ENCODE results near the gene WASHC3. TPM values are rescaled to one million over a fixed set of nuclear protein-coding genes. Genes with fewer than 3 reads are reported as not detected.

The WASHC3 gene
- polyA plus RNA-seq, 3 donors, result 26.0 to 75.8 (median 66.2) TPM

DNA sequence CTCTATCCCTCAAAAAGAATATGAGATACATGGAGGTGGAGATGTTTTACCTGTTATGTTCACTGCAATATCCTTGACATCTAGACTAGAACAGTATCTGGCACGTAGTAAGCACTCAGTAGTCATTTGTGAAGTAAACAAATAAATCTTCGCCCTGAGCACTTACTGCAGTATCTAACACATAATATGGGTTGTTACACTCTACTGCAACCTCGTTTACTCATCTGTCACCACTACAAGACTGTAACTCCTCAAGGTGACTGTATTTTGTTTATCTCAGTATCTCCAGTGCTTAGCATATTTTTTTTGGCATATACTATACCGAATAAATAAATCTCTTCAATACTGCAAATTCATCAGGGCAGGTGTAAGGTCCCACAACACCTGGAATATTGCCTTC is 66.1 kb downstream of the WASHC3 start:
- no CpG with 5 or more reads among the region's 4 CpGs for WGBS (ENCODE audit: insufficient coverage)
- DNase-seq, result no peak
- Mint-ChIP-seq H3K9me3 (peaks cover 0 to 3% (median 0%) of the 10 kb centered on the region in 7 donors), H3K4me3 (no peak overlapping the region), H3K27me3 (ENCODE audit: low read depth in 3 of 3) (peaks cover 0 to 2% (median 0%) of the 10 kb centered on the region in 3 donors), H3K36me3 (no peaks in the 10 kb centered on the region), H3K4me1 (no peaks in the 10 kb centered on the region), H3K27ac (no peak overlapping the region)
- Histone ChIP-seq H3K9me3 (replicated peaks in 1 of 2; ENCODE audit: control insufficient read depth in 1 of 2, insufficient read depth in 1 of 2, low read length in 2 of 2) (no peaks in the 10 kb centered on the region), H3K4me3 (replicated peaks in 1 of 3; ENCODE audit: low read depth in 2 of 3, low read length in 3 of 3) (no peak overlapping the region), H4K20me1 (ENCODE audit: insufficient read depth, low read length) (no peaks in the 10 kb centered on the region), H3K9ac (ENCODE audit: insufficient read depth, low read length, poor library complexity, severe bottlenecking) (no peak overlapping the region), H3K36me3 (replicated peaks in 1 of 2; ENCODE audit: control insufficient read depth in 1 of 2, insufficient read depth in 2 of 2, low read length in 2 of 2) (no peaks in the 10 kb centered on the region), H3K27ac (ENCODE audit: low read depth in 1 of 2, low read length in 2 of 2) (no peak overlapping the region), H3K27me3 (ENCODE audit: control insufficient read depth in 2 of 2, insufficient read depth in 2 of 2, low read length in 2 of 2) (no peaks in the 10 kb centered on the region), H2AFZ (ENCODE audit: insufficient read depth, low read depth, low read length, poor library complexity, severe bottlenecking) (no peak overlapping the region), H3K79me2 (ENCODE audit: insufficient read depth, low read length) (no peaks in the 10 kb centered on the region), H3K4me1 (ENCODE audit: control insufficient read depth in 1 of 2, insufficient read depth in 2 of 2, low read length in 2 of 2) (no peaks in the 10 kb centered on the region), H3K4me2 (replicated peaks; ENCODE audit: extremely low read depth, low read length, poor library complexity, severe bottlenecking) (no peak overlapping the region)
- TF ChIP-seq, protein P1, sequence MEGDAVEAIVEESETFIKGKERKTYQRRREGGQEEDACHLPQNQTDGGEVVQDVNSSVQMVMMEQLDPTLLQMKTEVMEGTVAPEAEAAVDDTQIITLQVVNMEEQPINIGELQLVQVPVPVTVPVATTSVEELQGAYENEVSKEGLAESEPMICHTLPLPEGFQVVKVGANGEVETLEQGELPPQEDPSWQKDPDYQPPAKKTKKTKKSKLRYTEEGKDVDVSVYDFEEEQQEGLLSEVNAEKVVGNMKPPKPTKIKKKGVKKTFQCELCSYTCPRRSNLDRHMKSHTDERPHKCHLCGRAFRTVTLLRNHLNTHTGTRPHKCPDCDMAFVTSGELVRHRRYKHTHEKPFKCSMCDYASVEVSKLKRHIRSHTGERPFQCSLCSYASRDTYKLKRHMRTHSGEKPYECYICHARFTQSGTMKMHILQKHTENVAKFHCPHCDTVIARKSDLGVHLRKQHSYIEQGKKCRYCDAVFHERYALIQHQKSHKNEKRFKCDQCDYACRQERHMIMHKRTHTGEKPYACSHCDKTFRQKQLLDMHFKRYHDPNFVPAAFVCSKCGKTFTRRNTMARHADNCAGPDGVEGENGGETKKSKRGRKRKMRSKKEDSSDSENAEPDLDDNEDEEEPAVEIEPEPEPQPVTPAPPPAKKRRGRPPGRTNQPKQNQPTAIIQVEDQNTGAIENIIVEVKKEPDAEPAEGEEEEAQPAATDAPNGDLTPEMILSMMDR (IDR thresholded peaks at IDR 0.05), result no peak
- intact Hi-C loops (cut with micrococcal nuclease), result no loop called here

DNA sequence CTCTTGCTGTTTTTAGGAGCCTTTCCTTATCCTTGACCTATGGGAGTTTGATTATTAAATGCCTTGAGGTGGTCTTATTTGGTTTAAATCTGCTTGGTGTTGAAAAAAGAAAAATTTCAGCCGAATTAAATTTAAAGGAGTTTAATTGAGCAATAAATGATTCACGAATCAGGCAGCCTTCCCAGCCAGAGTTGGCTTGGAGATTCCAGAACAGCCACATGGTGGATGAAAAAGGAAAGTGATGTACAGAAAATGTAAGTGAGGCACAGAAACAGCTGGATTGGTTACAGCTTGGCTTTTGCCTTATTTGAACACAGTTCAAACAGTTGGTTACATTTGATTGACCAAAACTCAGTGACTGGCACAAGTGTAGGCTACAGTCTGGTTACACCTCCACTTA is 69.7 kb downstream of the WASHC3 start:
- no peaks in the 10 kb centered on the region for H3K79me2 ChIP-seq (ENCODE audit: insufficient read depth, low read length)
- H2AFZ ChIP-seq (ENCODE audit: insufficient read depth, low read depth, low read length, poor library complexity, severe bottlenecking), result no peak overlapping the region
- no peaks in the 10 kb centered on the region for H4K20me1 ChIP-seq (ENCODE audit: insufficient read depth, low read length)
- H3K4me3 ChIP-seq (replicated peaks in 1 of 3; ENCODE audit: low read depth in 2 of 3, low read length in 3 of 3), result no peak overlapping the region
- Mint-ChIP-seq H3K4me1 (no peaks in the 10 kb centered on the region), H3K9me3 (peaks cover 0 to 3% (median 0%) of the 10 kb centered on the region in 7 donors), H3K27ac (no peak overlapping the region), H3K36me3 (no peaks in the 10 kb centered on the region), H3K27me3 (ENCODE audit: low read depth in 3 of 3) (peaks cover 0 to 3% (median 2%) of the 10 kb centered on the region in 3 donors), H3K4me3 (no peak overlapping the region)
- H3K9ac ChIP-seq (ENCODE audit: insufficient read depth, low read length, poor library complexity, severe bottlenecking), result no peak overlapping the region
- no peak overlapping the region for H3K4me2 ChIP-seq (replicated peaks; ENCODE audit: extremely low read depth, low read length, poor library complexity, severe bottlenecking)
- no peaks in the 10 kb centered on the region for H3K4me1 ChIP-seq (ENCODE audit: control insufficient read depth in 1 of 2, insufficient read depth in 2 of 2, low read length in 2 of 2)
- intact Hi-C loops (cut with micrococcal nuclease), result no loop called here
- no peaks in the 10 kb centered on the region for H3K9me3 ChIP-seq (replicated peaks in 1 of 2; ENCODE audit: control insufficient read depth in 1 of 2, insufficient read depth in 1 of 2, low read length in 2 of 2)
- no peak for DNase-seq
- H3K27ac ChIP-seq (ENCODE audit: low read depth in 1 of 2, low read length in 2 of 2), result no peak overlapping the region
- TF ChIP-seq, protein P1 (IDR thresholded peaks at IDR 0.05), result no peak
- WGBS (ENCODE audit: insufficient coverage), result 90% methylated on average over 2 of the region's 2 CpGs
- no peaks in the 10 kb centered on the region for H3K27me3 ChIP-seq (ENCODE audit: control insufficient read depth in 2 of 2, insufficient read depth in 2 of 2, low read length in 2 of 2)
- H3K36me3 ChIP-seq (replicated peaks in 1 of 2; ENCODE audit: control insufficient read depth in 1 of 2, insufficient read depth in 2 of 2, low read length in 2 of 2), result no peaks in the 10 kb centered on the region
